ENCODE measurements around the gene DNAJC5G.
"Not testable (repeated sequence)": the region's sequence is repeated elsewhere in the genome, so short reads cannot be mapped to it uniquely, and the experiment has no call there.

Gene DNAJC5G

DNA sequence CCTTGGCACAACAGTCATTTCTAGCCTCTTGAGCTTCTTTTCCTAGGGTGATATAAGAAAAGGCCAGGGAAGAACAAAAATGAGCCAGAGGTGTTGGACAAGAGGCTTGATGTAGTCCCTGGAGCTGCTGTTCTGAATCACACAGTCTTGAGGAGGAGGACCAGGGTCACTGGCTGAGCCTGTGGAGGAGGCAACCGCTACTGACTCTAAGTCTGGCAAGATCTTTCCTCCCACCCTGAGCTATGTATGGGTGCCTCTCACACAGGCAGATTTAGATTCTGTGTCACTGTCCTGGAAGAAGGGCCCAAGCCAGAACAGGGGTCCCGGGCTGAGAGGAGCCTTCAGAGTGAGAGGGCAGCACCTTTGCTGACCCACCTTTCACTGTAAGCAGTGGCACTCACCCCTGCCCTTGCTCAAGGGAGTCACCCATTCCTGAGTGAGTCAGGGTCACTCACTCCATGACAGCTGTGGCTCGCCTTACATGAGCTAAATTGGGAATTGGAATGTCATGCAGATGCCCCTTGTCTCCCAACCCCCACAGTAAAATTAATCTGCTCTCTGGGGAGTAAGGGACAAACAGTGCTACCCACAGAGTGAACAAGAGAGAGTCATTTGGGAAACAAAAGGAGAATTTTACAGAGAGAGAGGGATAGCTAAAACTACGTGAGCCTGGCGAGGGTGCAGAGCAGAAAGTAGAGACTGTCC is 6.8 kb downstream of the DNAJC5G start, which contains the start of gene TRIM54:
TRIM54 (plus strand) TSS at position 575 of the 705 bp plus-strand sequence. CDS start 303 bp downstream, outside the sequence.
- DNase-seq: no peak

DNA sequence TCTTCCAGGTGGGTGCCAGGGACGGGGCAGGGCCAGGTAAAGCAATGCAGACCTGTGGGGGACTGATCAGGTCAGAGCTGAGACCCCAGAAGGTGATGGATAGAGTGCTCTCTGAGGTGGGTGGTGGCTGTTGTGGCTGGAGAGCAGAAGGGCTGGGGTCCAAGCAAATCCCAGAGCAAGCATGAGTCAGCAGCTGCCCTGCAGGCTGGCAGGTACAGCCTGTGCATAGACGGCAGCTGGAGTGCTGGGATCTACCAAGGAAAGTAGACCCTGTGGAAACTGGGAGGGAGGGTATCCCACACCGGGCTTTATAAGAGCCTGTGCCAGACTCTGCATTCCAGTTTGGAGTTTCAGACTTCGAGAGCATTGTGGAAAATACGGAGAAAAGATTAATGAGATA is 7.7 kb downstream of the DNAJC5G start:
- DNase-seq: no peak

DNA sequence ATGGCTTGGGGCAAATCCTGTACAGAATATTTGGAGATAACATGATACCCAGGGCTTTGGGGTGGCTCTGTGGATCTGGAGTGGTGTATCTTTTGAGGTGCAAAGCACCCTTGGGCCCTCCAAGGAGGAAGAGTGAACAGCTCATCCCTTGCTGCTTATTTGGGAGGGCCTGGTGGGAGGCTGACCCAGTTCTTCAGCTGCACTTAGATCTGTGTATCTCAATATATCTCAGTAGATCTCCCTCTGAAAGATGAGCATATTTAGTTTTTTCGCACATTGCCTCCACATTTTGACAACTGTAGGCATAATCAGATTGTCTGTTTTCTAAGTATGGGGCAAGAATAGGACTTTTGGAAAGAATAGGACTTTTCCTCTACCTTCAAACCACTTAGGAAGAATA is 9.8 kb downstream of the DNAJC5G start:
- DNase-seq: no peak

DNA sequence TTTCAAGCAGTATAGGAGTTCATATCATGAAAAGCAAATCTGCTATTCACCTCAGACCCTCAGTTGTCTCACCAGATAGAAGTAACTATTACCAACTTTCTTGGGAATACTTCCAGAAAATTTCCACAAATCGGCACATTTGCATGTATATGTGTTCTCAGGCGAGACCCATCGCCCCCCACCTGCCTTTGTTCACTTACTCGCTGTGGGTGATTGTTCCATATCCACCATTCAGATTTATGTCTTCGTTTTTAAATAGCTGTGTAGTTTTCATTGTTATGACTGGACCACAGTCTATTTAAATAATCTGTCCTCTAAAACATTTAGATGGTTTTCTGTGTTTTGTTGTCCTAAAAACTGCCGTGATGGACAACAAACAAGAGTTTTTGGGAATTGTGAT is 10.2 kb downstream of the DNAJC5G start:
- no peak for DNase-seq

DNA sequence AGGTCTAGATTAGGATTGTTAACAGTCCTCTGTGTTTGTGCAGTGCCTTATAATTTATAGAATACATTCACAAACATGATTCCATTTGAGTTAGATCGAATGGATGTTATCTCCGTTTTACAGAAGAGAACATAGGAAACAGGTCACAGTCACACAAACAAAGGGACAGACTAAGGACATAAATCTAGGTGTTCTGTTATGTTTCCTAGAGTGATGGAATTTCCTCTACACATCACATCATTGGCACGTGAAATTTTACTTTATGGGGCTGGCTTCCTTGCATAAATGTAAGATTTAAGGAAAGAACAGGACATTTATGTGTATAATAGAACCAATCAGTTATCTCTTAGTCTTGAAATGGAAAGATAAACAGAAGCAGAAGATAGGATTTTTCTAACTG is 13.4 kb downstream of the DNAJC5G start:
- no peak for DNase-seq

DNA sequence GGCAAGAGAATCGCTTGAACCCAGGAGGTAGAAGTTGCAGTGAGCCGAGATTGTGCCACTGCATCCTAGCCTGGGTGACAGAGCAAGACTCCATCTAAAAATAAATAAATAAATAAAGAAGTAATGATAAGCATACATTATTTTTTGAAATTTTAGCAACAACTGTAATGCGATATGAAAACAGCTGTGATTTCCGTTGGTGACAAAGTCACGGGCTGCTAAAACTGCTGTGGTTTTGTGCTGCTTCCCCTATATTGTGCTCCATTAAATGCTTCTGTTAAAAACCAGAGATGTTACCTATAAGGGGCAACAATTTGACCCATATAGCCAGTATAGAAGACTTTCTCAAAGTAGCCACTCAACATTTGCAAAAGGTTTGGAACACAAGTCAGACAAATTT is 15.3 kb downstream of the DNAJC5G start:
- no peak for DNase-seq

DNA sequence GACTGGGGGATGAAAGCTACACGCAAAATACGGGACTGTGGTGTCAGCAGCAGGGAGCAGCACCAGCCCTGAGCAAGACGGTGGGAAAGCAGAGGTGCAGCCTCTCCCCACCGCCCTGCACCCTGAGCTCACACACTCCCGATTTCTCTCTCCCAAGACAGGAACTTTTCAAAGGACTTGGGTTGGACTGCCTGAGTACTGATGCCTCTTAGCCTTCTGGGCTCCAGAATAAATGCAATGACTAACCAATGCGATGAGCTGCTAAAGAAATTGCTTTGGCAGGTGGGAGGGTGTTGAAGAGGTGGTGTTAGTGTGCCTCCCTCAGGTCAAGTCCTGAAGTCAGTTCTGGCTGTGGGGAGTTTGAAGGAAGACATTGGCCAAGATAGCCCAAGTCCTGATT is 16.6 kb downstream of the DNAJC5G start:
- DNase-seq: no peak

DNA sequence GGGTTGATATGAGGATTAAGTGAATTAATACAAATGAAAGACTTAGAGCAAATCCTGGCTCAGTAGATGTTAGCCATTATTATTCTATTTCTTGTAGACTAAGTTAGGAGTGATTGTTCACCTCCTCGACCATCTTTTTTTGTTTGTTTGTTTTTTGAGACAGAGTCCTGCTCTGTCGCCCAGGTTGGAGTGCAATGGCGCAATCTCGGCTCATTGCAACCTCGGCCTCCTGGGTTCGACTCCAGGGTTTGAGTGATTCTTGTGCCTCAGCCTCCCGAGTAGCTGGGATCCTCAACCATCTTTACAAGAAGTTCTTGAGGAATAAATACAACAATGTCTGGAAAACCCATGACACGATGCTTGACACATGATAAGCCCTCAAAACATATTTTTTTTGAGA is 19.7 kb downstream of the DNAJC5G start:
- no peak for DNase-seq

DNA sequence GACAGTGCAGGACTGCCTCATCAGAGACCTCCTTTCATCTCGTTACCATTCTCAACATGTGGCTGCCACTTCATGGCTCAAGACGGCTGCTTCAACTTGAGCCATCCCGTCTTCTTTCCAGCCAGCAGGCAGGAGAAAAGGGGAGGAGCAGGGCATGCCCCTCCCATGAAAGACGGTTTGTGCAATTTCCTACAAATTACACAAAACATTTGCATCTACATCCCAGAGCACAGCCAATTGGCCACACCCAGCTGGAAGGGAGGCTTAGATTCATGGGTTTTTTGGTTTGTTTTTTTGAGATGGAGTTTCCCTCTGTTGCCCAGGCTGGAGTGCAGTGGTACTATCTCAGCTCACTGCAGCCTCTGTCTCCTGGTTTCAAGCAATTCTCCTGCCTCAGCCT is 21.2 kb downstream of the DNAJC5G start:
- no peak for DNase-seq

DNA sequence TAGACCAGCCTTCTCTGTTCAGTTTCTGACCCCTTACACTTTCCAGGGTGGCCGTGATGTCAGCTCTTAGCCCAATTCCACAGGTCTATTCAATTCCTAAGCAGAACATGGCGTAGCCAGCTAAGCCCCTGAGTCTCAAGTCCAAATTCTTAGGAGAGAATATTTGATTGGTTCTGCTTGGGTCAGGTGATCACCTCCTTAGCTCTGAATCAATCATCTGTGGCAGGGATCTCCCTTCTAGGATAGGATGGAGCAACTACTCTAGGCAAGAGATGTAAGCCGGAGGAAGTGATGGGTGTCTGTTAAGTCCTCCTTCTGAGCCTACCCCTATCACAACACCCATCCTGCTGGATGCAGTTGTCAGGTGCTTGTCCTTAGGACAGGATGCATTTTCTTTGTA is 22.0 kb downstream of the DNAJC5G start:
- no peak for DNase-seq

DNA sequence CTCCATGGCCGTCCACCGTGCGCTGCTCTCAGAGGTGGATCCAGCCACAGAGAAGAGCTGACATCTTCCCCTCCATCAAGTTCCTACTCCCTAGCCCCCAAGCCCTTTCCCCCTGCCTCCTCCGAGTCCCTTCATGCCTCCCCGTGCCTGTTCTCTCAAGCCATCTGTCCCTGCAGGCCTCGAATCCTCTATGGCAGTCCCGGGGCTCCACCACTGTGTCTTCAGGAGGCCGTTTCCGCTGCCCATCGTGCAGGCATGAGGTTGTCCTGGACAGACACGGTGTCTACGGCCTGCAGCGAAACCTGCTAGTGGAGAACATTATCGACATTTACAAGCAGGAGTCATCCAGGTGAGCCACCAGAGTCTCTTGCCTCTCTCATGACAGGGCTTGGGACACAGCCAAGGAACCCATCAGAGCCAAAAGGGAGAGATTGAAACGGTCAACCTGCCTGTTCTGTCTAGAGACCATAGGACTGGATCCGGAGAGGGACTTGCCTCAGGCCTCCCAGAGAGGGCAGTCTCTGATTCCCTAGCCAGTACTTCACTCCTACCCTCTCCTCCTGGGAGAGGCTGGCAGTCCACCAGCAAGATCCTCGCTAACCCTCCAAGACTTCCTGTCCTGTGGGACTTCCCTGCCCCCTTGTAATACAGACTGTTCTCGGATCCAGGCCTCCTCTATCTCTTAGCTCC is 23.3 kb downstream of the DNAJC5G start:
- no peak for DNase-seq

DNA sequence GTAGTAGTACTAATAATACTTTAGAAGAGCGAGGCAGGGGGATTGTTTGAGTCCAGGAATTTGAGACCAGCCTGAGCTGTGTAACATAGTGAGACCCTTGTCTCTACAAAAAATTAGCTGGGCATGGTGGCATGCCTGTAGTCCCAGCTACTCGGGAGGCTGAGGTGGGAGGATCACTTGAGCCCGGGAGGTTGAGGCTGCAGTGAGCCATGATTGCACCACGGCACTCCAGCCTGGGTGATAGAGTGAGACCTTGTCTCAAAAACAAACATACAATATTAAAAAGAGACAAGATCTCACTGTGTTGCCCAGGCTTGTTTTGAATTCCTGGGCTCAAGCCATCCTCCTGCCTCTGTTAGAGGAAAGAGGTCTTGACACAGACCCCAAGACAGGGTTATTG is 25.4 kb downstream of the DNAJC5G start:
- DNase-seq: not testable (repeated sequence)

DNA sequence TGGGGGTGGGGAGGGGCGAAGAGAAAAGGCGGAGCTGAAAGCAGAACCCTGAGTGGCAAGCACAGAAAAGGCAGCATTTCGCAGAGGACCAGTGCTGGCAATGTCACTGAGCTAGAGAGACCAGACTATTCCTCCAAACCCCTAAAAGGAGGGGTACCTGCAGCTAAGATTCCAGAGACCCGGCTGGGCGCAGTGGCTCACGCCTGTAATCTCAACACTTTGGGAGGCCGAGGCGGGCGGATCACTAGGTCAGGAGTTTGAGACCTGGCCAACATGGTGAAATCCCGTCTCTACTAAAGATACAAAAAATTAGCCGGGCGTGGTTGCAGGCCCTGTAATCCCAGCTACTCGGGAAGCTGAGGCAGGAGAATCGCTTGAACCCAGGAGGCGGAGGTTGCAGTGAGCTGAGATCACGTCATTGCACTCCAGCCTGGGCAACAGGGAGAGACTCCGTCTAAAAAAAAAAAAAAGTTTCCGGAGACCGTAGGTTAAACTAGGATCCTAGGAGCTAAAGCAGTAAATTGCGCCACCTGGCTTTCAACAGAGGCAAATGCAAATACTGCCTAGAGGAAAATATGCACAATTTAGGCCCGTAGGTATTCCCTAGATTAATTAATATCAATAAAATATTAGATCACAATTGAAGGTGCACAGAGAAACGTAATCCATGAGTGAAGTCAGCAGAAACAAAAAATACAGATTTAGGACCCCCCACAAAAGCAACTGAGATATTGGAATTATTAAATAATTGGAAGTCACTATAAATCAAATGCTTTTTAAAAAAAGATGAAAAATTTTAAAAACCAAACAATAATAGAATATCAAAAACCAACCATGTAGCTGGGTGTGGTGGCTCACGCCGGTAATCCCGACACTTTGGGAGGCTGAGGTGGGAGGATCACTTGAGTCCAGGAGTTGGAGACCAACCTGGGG is 28.1 kb downstream of the DNAJC5G start:
- no peak for DNase-seq

DNA sequence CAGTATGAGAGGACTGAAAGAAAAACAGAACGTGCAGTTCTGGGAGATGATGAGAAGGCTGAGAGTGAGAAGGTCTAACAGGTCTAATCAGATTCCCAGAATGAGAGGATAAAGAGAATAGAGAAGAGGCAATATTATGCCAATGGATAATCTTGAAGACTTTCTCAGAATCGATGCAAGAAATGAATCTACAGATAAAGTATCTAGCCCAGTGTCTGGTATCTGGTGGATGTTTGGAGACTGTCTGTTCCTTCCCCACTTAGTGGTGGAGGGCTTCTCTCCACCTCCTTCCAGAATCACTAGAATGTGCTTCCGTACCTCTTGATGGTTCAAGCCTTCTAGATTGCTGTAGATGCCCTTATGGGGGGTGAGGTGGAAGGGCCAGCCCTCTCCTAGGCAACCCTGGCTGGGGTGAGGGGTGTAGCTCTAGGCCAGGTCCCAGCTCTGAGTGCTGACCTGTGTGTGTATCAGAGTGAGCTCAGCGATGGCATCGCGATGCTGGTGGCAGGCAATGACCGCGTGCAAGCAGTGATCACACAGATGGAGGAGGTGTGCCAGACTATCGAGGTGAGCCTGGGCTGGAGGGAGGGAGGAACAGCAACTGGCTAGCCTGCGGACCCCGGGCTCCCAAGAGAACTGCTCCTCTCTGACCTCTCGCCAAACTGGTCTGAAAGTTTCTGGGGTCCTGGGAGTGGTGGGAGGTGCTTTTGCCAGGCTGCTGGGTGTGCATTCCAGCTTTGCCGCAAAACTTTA is 29.4 kb downstream of the DNAJC5G start:
- DNase-seq: no peak

DNA sequence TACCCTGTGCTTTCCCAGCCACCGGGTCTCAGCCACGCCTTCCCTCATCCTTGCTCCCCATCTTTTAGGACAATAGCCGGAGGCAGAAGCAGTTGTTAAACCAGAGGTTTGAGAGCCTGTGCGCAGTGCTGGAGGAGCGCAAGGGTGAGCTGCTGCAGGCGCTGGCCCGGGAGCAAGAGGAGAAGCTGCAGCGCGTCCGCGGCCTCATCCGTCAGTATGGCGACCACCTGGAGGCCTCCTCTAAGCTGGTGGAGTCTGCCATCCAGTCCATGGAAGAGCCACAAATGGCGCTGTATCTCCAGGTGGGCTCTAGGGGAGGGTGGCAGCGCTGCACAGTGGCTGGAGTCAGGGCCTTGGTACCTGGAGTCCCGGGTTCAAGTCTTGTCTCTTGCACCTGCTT is 30.3 kb downstream of the DNAJC5G start:
- no peak for DNase-seq

DNA sequence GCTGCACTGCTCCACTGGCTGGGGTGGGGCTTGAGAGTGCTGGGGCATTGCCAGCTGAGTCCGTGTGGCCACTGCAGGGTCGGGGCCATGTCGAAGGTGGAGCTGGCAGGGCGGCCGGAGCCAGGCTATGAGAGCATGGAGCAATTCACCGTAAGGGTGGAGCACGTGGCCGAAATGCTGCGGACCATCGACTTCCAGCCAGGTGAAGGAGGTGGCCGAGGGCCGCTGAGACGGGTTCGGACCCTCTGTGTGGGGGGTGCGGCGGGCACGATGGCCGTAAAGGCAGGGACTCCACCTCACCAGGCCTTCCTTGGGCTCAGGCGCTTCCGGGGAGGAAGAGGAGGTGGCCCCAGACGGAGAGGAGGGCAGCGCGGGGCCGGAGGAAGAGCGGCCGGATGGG is 30.9 kb downstream of the DNAJC5G start:
- DNase-seq: no peak

DNA sequence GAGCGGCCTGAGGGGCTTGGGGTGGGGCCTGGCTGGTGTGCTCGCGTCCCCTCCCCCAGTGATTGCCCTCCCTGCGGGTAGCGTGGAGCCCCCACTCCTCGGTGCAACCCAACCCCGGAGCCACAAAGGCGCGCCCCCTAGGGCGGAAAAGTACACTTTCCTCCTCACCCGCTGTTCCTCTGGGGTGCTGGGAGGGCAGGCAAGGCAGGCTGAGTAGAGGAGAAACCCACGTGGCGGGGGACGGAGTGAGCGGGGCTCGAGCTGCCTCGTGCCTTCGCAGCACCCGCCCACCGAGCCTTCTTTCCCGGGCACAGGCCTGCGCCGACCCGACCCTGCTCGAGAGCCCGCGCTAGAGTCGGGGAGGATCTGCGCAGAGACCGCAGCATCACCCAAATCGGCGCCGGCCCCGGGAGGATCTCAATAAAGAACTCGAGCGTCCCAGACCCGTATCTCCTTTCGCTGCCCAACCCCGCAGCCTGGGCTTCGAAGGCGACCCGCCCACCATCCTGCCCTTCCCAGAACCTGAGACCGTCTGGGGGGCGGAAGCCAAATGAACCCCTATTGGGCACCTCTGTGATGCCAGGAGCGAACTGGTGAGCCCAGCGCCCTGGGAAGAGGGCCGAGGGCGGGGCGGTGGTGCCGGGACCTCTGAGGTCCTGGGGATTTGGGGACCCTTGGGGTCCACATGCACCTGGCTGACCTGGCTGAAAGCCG is 31.5 kb downstream of the DNAJC5G start:
- no peak for DNase-seq

DNA sequence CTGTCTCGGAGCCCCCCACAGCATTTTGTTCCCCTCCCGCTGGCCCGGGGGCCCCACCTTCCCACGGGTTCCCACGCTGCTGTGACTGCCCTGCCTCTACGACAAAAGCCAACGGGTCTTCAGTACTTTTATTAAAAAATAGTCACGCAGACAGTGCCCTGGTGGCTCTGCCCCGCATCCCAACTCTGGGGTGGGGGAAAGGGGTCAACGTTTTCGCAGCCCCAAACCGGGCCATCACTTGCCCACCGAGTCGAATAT is 32.0 kb downstream of the DNAJC5G start:
- no peak for DNase-seq

DNA sequence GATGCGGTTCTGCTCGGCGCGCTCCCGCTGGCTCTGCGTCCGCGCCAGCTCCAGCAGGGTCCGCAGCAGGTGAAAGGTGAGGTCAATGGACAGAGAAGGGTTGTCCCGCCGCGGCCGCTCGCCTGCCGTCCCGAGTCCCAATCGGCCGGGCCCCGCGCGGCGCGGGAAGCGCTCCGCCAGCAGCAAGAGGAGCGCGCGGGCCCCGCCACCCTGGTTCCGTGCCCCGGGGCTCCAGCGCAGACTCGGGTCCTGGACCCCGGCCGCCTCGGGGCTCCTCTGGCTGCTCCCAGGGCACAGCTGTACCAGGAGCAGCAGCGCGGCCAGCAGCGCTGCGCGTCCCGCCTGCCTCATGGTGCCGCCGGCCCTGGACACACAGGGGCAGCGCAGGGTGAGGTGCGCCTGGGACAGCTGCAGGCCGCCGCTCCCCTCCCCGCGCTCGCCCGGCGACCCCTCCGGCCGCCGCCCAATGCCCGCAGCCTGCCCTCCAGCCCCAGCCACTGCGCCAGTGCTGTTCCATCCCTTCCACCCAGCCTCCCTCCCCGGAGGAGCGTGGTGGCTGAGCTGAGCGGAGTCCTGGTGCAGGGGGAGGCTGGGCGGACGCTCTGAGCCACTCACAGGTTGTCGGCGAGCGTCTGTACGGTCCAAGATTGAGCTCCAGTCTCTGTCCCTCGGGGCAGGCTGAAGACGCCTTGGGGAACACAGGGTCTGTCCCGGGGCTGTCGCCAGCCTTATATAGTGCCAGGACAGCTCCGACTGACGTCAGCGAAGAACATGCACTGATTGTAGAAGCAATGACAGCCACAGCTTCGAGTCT is 32.5 kb downstream of the DNAJC5G start:
- no peak for DNase-seq

DNA sequence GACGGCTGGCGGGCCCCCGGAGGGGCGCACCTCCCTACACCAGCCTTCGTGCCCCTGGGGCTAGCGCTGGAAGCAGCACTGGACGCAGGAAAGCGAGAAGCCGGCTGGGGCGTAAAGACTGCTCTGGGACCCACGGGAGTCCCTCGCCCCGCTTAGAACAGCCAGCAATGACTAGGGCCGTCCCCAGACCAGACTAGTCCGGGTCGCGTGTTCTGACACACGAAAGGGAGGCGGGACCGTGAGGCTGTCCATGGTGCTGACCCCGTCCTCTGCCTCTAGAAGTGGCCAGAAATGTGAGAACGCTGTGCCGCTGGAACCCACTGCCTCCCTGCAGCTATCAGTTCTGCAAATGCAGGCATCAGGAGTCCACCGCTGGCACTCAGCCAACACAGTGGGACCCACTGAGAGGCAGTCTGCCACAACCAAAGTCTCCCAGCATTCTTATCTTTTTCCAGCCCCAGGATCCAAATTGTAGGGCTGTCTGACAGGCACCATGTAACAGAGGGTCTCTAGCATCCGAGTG is 33.2 kb downstream of the DNAJC5G start, which contains the start of gene UCN:
UCN (minus strand) TSS at position 87 of the 523 bp plus-strand sequence. CDS start 550 bp downstream, outside the sequence.
- DNase-seq: peak; percentile 61

DNA sequence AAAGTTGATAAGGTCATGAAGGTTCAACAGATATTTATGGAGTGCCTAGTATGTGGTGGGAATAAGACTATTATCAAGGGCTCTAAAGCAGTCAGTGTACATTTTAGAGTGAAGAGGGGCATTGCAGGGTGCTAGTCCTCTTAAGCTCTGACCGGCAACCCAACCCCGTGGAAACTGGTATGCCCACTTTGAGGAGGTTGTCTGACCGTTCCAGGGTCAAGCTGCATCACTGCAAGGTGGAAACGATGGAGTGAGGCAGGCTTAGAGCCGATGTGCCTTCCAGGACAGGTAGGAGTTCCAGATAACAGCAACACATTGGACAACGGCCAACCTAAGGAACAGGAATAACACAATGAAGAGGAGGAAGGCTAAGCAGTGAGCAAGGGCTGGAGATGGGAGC is 34.4 kb downstream of the DNAJC5G start:
- no peak for DNase-seq

Data from left hindlimb (tissue), 1 donor.